ENCODE data around the gene PDE6G.
"Not testable (repeated sequence)": the region's sequence is repeated elsewhere in the genome, so short reads cannot be mapped to it uniquely, and the experiment has no call there.

The PDE6G gene

GRCh38 chr17:81635431-81635830, 20.9 kb downstream of the PDE6G start:
- no peak for DNase-seq (ENCODE audit: low spot score)

- DNase-seq (ENCODE audit: low spot score) = no peak
Measured at GRCh38 chr17:81631482-81631881, 24.9 kb downstream of the PDE6G start.

GRCh38 chr17:81630274-81630673, 26.1 kb downstream of the PDE6G start:
- no peak for DNase-seq (ENCODE audit: low spot score)

GRCh38 chr17:81621494-81622130, 34.7 kb downstream of the PDE6G start:
- DNase-seq (ENCODE audit: low spot score) = no peak

- DNase-seq (ENCODE audit: low spot score) = not testable (repeated sequence)
Measured at GRCh38 chr17:81618307-81618706, 38.0 kb downstream of the PDE6G start.

GRCh38 chr17:81616877-81617276, 39.5 kb downstream of the PDE6G start:
- DNase-seq (ENCODE audit: low spot score) = no peak

- DNase-seq (ENCODE audit: low spot score) = no peak
Measured at GRCh38 chr17:81615401-81615930, 40.9 kb downstream of the PDE6G start.

- no peak for DNase-seq (ENCODE audit: low spot score)
Measured at GRCh38 chr17:81612172-81612970, 44.0 kb downstream of the PDE6G start.

- no peak for DNase-seq (ENCODE audit: low spot score)
Measured at GRCh38 chr17:81609541-81610311, 46.6 kb downstream of the PDE6G start.

GRCh38 chr17:81608605-81609004, 47.7 kb downstream of the PDE6G start:
- no peak for DNase-seq (ENCODE audit: low spot score)

GRCh38 chr17:81608082-81608481, 48.3 kb downstream of the PDE6G start:
- DNase-seq (ENCODE audit: low spot score) = no peak

GRCh38 chr17:81607431-81607830, 48.9 kb downstream of the PDE6G start:
- DNase-seq (ENCODE audit: low spot score) = no peak

- DNase-seq (ENCODE audit: low spot score) = no peak
Measured at GRCh38 chr17:81603846-81604610, 52.3 kb downstream of the PDE6G start.

GRCh38 chr17:81601525-81602120, 54.7 kb downstream of the PDE6G start:
- peak; percentile 73 for DNase-seq (ENCODE audit: low spot score)
